Motor neuron (in vitro differentiated cells): Measurements from ENCODE around the gene CES3. TPM values are rescaled to one million over a fixed set of nuclear protein-coding genes. Genes with fewer than 3 reads are reported as not detected.
A peak's percentile ranks its signal among the peaks of the same experiment; 100 is the strongest.

Experiments
- ATAC-seq, 8 experiments: fragments of 200-7000 bp; cut with Tn5 transposase; replicated peaks in 6 of 8; 2 replicates each; pipeline ENCODE4 v1.8.0; 2021; ENCODE audit warnings: mild to moderate bottlenecking in 8 of 8, moderate library complexity in 8 of 8
- H3K27ac ChIP-seq, 2 donors: fragments of 250-450 bp; sonication (Bioruptor Pico); 2 replicates each; pipeline ENCODE4 v1.9.0; 2021; ENCODE audit warnings: antibody characterized with exemption in 2 of 2, mild to moderate bottlenecking in 2 of 2, moderate library complexity in 1 of 2
- H3K4me1 ChIP-seq, 2 donors: fragments of 250-450 bp; sonication (Bioruptor Pico); replicated peaks in 1 of 2; 2 replicates each; pipeline ENCODE4 v1.6.1; 2021; ENCODE audit warnings: antibody characterized with exemption in 2 of 2, mild to moderate bottlenecking in 2 of 2, moderate library complexity in 1 of 2
- H3K4me3 ChIP-seq, 5 donors: fragments of 250-450 bp; sonication (Bioruptor Pico); 2 replicates each; pipeline ENCODE4 v1.9.0; 2021; ENCODE audit warnings: antibody characterized with exemption in 5 of 5, mild to moderate bottlenecking in 5 of 5, moderate library complexity in 4 of 5
- WGBS, 10 experiments: fragments of 450-650 bp; shearing (Covaris generic); methylation state at CpG; one replicate each; pipeline ENCODE4 v1.0.0; 2022; 5-methylcytosine and 5-hydroxymethylcytosine counted together
- in situ Hi-C, 9 experiments: fragments of 400-800 bp; cut with MboI; loops; one replicate each; pipeline ENCODE4 v1.15.0; 2021; ENCODE audit warnings: low sequenced_read_pairs in 9 of 9, low pct_unique_long_range_greater_than_20kb in 2 of 9; ENCODE audit not compliant: unreplicated experiment in 9 of 9
- total RNA-seq, 8 experiments: library from RNA; unstranded; fragments of 300-600 nt; gene quantifications; 2 replicates each; pipeline versions ENCODE4 v1.2.3 to v1.2.4, GENCODE V29; 2022

Gene CES3, protein sequence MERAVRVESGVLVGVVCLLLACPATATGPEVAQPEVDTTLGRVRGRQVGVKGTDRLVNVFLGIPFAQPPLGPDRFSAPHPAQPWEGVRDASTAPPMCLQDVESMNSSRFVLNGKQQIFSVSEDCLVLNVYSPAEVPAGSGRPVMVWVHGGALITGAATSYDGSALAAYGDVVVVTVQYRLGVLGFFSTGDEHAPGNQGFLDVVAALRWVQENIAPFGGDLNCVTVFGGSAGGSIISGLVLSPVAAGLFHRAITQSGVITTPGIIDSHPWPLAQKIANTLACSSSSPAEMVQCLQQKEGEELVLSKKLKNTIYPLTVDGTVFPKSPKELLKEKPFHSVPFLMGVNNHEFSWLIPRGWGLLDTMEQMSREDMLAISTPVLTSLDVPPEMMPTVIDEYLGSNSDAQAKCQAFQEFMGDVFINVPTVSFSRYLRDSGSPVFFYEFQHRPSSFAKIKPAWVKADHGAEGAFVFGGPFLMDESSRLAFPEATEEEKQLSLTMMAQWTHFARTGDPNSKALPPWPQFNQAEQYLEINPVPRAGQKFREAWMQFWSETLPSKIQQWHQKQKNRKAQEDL
- total RNA-seq, result 1 to 10 TPM in 2 of 8 experiments, under 1 TPM in 6; 0.09 to 1.9 (median 0.53) TPM

DNA sequence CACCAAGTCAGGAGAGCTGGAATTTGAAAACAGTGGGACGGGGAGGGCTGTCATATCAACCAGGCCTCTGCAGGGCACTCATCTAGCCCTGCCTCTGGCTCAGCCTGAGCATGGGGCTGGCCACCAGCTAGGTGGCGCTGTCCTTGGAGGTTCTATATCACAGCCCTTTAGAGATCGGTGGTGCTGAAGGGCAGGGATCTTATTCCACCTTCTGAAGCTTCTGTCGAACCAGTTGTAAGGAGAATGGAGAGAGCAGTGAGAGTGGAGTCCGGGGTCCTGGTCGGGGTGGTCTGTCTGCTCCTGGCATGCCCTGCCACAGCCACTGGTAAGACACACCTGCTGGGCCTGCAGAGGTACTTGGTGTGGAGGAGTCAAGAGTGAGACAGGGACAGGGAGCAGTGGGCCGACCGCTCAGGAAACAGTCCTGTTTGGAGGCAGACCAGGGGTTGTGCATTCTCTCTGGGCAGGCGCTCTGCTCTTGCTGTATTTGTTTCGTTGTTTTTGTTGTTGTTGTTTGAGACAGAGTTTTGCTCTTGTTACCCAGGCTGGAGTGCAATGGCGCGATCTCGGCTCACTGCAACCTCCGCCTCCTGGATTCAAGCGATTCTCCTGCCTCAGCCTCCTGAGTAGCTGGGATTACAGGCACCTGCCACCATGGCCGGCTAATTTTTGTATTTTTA lies at the start of gene CES3:
Gene CES3 (plus strand): TSS at position 202 of the 680 bp plus-strand sequence. CDS start 42 bp downstream, at position 244.
- ATAC-seq, result peak; percentile 77 to 100 (median 97)
- in situ Hi-C loops, result loop anchor here in 7 of 9 experiments (25.0 kb wide), 1 partner anchor 201 kb away; the partner anchor contains the start of genes B3GNT9 (in 7 of the 7), FBXL8 (in 7 of the 7), HSF4 (in 7 of the 7) and NOL3 (in 7 of the 7)
- WGBS, 10 experiments, result 22 to 80% (median 41%) methylated on average over 1 to 8 of the region's 16 CpGs; no CpG with 5 or more reads in 2 of the 10 experiments
- Histone ChIP-seq H3K27ac (no peak within 1 kb of the TSS), H3K4me1 (no peaks in the 10 kb centered on the region), H3K4me3 (no peak within 1 kb of the TSS)

DNA sequence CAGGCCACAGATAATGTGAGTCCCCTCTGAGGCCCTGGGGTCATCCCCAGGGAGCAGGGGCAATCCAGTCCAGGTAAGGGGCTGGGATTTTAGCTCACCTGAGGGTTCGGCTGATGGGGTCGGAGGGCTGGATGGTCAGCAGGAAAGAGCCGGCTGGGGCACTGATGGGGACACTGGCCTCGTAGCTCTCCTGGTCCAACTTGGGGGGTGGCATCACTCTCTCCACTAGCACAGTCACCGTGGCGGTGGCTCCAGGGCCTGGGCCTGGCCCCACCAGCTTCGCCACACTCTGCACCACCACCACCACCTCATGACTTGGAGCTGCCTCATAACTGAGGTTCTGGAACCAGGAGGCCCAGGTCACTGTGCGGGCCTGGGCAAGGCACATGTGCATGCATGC lies 49.3 kb upstream of the CES3 start:
- no peak overlapping the region for H3K27ac ChIP-seq
- peaks cover 0 to 4% of the 10 kb centered on the region in 2 donors for H3K4me1 ChIP-seq
- H3K4me3 ChIP-seq, result no peak overlapping the region
- no peak for ATAC-seq
- WGBS, 10 experiments, result 90 to 100% (median 100%) methylated on average over 1 to 2 of the region's 8 CpGs; no CpG with 5 or more reads in 6 of the 10 experiments
- in situ Hi-C loops, result no loop called here

DNA sequence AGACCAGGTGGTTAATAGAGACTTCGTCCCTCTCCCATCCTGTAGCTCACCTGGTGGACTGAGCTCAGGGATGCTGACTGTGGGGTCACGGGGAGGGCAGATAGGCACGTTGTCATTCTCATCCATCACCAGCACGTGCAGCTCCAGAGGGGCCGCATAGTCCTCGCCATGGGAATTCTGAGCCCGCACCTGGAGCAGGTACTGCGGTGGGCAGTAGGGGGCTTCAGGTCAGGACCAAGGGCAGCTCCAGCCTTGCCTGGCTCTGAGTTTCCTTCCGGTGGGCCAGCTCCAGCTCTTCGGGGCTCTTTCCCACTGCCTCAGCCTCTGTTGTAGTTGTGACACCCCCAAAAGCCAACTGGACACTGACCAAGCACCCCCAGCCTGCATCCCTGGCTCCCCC lies 48.0 kb upstream of the CES3 start:
- in situ Hi-C loops, result no loop called here
- WGBS, 10 experiments, result 0 to 77% (median 60%) methylated on average over 1 to 7 of the region's 10 CpGs; no CpG with 5 or more reads in 7 of the 10 experiments

DNA sequence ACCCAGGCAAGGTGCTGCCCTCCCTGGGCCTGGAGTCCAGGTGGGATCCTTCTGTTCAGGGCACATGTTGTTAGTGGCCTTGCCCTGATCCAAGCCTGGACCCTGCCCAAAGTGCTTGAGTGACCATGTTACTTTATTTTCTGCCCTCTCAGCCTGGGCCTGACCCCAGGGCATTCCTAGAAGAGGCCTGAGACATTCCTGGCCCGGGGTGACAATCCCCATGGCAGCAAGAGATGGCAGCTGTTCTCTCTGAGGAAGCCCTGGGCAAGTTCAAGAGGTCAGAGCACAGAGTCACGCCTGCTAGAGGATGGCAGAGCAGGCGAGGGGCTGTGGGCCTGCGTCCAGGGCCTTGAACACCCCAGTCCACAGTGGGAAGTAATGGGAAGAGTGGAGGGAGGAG lies 47.4 kb upstream of the CES3 start:
- Histone ChIP-seq H3K4me1 (peaks cover 0 to 4% of the 10 kb centered on the region in 2 donors), H3K27ac (no peak overlapping the region), H3K4me3 (no peak overlapping the region)
- in situ Hi-C loops, result no loop called here
- 37 to 63% (median 46%) methylated on average over 2 to 3 of the region's 4 CpGs; no CpG with 5 or more reads in 7 of the 10 experiments for WGBS, 10 experiments
- ATAC-seq, result no peak

More for the DNA sequence above, 48.0 kb upstream of the CES3 start:
- H3K4me1 ChIP-seq, result peaks cover 0 to 4% of the 10 kb centered on the region in 2 donors
- no peak for ATAC-seq
- no peak overlapping the region for H3K27ac ChIP-seq
- H3K4me3 ChIP-seq, result no peak overlapping the region

DNA sequence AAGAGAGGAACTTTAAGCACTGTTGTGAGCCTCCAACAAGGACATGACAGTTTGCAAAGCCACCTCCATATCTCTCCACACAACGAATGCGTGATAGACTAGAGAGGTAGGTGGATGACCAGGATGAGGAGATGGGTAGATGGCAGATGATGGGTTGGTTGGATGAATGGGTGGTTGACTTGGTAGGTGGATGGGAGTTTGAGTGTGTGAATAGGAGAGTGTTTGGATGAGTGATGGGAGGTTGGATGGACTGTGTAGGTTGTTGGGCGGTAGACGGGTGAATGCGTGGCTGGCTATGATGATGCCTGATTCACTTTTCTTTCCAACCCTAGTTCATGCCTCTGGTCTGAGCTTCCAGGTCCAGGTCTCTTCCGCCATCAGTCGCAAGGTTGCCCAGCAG lies 46.5 kb upstream of the CES3 start:
- in situ Hi-C loops, result no loop called here
- Histone ChIP-seq H3K4me3 (no peak overlapping the region), H3K27ac (no peak overlapping the region), H3K4me1 (peaks cover 0 to 7% of the 10 kb centered on the region in 2 donors)
- no peak for ATAC-seq
- 77 to 100% (median 90%) methylated on average over 2 to 5 of the region's 7 CpGs; no CpG with 5 or more reads in 6 of the 10 experiments for WGBS, 10 experiments

DNA sequence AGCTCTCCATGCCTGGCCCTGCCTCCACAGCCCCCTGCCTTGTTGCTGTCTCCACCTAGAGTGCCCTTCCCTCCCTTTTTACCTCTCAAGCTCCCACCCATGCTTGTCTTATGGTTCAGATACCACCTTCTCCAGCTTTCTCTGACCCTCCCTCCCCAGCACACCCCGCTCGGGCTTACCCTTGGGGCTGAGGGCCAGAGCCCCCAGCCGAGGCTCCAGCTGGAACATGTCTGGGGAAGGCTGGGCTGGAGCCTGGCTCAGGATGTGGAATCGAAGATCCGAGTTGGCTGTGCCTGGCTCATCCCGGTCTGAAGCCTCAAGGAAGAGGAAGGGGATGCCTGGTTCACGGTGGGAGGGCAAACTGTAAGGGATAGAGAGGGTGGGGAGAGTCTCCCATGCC lies 46.0 kb upstream of the CES3 start:
- H3K4me3 ChIP-seq, result no peak overlapping the region
- H3K4me1 ChIP-seq, result peaks cover 0 to 8% of the 10 kb centered on the region in 2 donors
- ATAC-seq, result no peak
- in situ Hi-C loops, result no loop called here
- 20 to 100% (median 60%) methylated on average over 1 to 2 of the region's 7 CpGs; no CpG with 5 or more reads in 7 of the 10 experiments for WGBS, 10 experiments
- H3K27ac ChIP-seq, result no peak overlapping the region

DNA sequence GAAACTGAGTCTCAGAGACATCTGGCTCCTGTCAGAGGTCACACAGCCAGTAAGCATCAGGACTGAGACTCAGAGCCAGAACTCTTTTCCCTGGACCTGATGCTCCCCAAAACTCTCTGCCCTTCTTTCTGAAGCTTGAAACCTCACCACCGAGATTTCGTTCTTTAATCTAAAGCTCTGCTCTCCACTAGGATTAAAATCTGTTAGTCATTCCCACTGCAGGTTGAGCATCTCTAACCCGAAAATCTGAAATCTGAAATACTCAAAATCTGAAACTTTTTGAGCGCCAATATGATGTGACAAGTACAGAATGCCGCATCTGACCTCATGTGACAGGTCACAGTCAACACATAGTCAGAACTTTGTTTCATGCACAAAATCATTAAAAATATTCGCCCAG lies 44.5 kb upstream of the CES3 start:
- Histone ChIP-seq H3K4me1 (peaks cover 0 to 8% of the 10 kb centered on the region in 2 donors), H3K27ac (no peak overlapping the region), H3K4me3 (no peak overlapping the region)
- in situ Hi-C loops, result no loop called here
- WGBS, 10 experiments, result 43 to 80% (median 71%) methylated on average over 1 to 6 of the region's 6 CpGs; no CpG with 5 or more reads in 1 of the 10 experiments
- ATAC-seq, result no peak

DNA sequence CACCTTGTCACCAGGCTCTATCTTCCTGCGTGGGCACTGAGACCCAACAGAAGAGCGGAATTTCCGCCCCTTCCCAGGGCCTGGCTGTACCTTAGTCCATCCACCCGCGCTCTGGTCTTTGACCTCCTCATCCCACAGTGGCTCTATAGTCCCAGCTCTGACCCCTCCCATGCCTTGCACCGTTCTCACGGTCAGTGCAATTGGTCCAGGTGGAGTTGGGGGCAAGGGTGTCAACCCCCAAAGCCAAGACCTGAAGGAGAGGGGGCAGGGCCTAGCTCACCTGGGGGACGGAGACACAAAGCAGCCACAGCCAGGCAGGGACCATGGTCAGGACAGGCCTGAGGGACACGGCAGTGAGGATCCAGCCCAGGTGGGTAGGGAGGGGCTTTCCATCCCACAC lies 43.3 kb upstream of the CES3 start:
- in situ Hi-C loops, result no loop called here
- Histone ChIP-seq H3K4me1 (peaks cover 0 to 8% of the 10 kb centered on the region in 2 donors), H3K4me3 (no peak overlapping the region), H3K27ac (no peak overlapping the region)
- ATAC-seq, result no peak
- WGBS, 10 experiments, result 50 to 83% (median 69%) methylated on average over 1 to 4 of the region's 9 CpGs; no CpG with 5 or more reads in 6 of the 10 experiments

DNA sequence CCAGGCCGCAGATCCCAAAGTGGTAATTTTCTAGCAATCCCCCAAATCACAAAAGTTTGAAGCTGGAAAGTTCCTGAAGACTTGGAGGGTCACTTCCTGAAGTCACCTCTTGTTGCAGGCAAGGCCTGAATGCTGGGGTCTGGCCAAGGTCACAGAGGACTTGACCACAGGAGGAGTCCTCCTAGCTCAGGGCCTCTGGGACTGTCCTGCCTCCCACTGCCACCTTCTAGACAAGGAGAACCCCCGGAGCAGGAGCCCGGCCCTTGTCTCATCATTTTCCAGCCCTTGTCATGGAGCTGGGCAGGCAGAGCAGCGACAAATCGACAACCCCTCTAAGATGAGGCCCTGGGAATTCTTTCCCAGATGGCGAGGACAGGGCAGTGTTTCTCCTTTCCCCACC lies 42.7 kb upstream of the CES3 start:
- no peak for ATAC-seq
- in situ Hi-C loops, result no loop called here
- 71 to 83% (median 80%) methylated on average over 1 to 3 of the region's 6 CpGs; no CpG with 5 or more reads in 7 of the 10 experiments for WGBS, 10 experiments

DNA sequence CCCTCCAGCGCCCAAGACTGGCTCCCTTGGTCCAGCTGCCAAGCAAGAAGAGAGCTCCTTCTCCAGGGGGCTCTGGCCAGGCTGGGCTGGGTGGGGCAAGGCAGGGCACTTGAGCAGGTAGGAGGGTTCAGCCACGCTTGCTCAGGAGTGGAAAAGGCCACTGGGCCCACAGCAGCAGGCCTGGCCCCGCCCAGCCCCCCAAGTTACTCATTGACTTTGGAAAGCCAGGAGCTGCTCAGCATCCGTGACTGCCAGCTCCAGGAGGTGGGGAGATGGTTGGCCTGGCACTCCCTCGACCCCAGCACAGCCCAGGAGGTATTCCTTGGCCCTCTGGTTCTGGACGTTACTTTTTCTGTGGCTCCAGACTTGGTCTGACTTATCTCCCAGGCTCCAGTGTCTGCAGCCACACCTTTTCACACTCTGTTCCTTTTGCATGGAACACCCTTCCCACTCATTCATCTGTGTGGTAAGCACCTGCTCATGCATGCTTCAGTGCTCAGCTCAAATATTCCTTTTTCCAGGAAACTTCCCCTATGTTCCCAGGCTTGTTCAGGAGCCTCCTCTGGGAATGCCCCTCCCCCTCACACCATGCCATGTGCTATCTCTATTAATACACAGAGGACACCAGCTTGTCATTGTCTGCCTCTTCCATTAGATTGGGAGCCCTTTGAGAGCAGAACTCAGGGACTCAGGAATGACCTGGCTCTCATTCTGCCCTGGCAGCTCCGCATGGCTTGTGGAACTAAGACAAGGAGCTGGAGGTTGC lies 42.1 kb upstream of the CES3 start, which contains the start of gene CDH16:
Gene CDH16 (minus strand): TSS at position 83 of the 766 bp plus-strand sequence. CDS start 820 bp downstream, outside the sequence.
- H3K27ac ChIP-seq, result no peak within 1 kb of the TSS
- peak in 1 of 8 experiments; percentile 27 for ATAC-seq
- in situ Hi-C loops, result no loop called here
- WGBS, 10 experiments, result 0 to 100% (median 50%) methylated on average over 1 to 2 of the region's 7 CpGs; no CpG with 5 or more reads in 5 of the 10 experiments
- no peak within 1 kb of the TSS for H3K4me3 ChIP-seq
- H3K4me1 ChIP-seq, result peaks cover 0 to 12% of the 10 kb centered on the region in 2 donors

More for the DNA sequence above, 42.7 kb upstream of the CES3 start:
- H3K27ac ChIP-seq, result no peak overlapping the region
- no peak overlapping the region for H3K4me3 ChIP-seq
- peaks cover 0 to 14% of the 10 kb centered on the region in 2 donors for H3K4me1 ChIP-seq

DNA sequence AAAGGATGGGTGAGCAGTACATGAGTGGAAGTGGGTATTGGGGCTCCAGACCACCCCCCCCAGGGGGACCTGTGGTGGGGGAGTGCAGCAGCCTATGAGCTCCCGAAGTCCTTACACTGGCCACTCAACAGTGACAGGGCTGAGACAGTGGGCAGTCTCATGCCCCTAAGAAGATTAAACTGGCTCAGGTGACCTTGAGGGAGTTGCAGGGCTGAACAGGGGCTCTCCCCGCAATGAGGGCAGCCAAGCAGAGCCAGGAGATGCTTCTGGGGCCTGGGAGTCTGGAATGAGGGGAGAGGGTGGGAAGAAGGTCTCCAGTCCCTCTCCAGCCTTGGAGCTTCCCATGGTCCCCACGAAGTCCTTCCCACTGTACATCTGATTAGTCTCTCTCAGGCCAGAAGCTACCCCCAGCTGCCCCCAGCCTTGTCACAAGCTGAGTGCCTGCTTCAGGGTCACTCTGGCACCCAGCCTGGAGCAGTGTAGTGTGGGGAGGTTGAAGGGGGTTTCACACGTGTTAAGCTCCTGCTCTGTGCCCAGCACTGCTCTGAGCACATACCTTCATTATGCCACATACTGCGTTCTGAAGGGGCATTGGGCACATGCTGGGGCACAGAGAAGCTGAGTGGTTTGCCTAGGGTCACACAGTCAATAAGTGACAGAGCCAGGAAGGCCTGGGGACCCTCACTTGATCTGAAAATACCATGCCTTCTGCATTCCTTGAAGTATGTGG lies 41.3 kb upstream of the CES3 start:
- WGBS, 10 experiments, result 33 to 67% (median 63%) methylated on average over 1 of the region's 5 CpGs; no CpG with 5 or more reads in 6 of the 10 experiments
- peaks cover 0 to 14% of the 10 kb centered on the region in 2 donors for H3K4me1 ChIP-seq
- peak in 3 of 8 experiments; percentile 2 to 11 (median 7) for ATAC-seq
- H3K4me3 ChIP-seq, result no peak overlapping the region
- in situ Hi-C loops, result no loop called here
- no peak overlapping the region for H3K27ac ChIP-seq

DNA sequence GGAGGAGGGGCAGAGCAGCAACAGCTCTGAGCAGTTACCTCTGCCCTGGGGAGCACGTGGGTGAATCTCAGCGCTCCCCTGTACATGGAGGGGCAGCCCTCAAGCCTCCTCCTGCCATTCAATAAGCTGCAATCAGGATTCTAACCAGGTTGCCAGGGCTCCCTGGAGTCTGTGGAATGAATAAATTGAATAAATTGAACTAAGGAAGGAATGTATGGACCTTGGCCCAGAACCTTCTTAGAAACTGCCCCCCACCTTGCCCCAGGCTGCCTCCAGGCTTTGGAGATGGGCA lies 40.8 kb upstream of the CES3 start:
- in situ Hi-C loops, result no loop called here
- no peak overlapping the region for H3K4me3 ChIP-seq
- no peak overlapping the region for H3K27ac ChIP-seq
- ATAC-seq, result peak in 4 of 8 experiments; percentile 2 to 73 (median 36)
- H3K4me1 ChIP-seq, result peaks cover 0 to 17% of the 10 kb centered on the region in 2 donors
- 40 to 42% methylated on average over 1 to 2 of the region's 2 CpGs; no CpG with 5 or more reads in 8 of the 10 experiments for WGBS, 10 experiments
